ENCODE measurements around the gene FCRLB. TPM values are rescaled to one million over a fixed set of nuclear protein-coding genes. Genes with fewer than 3 reads are reported as not detected.

Gene FCRLB
- total and polyA plus RNA-seq, 2 experiments from 2014 or later, result 0.37 to 0.56 TPM

DNA sequence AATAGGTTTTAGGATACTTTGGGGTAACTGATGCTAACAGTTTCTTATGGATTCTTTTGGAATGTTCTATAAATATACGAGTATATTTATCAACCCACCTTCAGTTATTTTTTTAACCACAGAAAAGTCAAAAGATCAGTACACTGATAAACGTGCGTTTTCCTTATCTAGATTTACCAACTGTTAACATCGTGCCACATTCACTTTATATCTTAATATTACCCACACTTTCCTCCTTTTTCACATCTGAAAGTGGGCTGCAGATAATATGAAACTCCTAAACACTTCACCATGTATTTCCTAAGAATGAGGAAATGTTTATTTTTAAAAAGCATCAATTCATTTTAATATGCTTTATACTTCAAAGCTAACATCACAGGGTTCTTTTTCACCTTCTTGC lies 52.4 kb downstream of the FCRLB start (continued):
- TF ChIP-seq POLR2AphosphoS5 (IDR thresholded peaks at IDR 0.05; ENCODE audit: low read depth), result no peak
- no peak for TF ChIP-seq JUNB (IDR thresholded peaks at IDR 0.05; ENCODE audit: unreplicated experiment)
- no peak for TF ChIP-seq ZNF114 (CRISPR knock-in tag; IDR thresholded peaks at IDR 0.05)

DNA sequence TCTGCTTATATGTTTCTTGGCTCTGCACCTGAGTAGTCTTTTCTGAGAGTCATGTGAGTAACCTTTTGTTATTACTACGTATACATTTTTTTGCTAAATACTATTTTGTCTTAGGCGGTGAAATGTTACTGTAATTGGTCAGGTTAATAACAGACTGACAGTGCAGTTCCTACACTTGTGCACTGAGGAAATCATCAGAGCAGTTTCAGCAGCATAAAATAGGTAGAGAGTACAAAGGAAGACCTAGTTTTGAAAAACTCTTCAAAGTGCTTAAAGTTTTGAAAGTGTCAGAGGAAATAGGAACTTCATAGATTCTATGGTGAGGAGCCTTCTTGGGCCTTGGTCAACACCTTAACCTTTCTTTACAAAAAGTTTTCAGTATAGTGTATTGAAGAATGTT lies 55.9 kb downstream of the FCRLB start:
- no peaks in the 10 kb centered on the region for H3K9me3 Mint-ChIP-seq

More for the DNA sequence above, 55.9 kb downstream of the FCRLB start:
- H3K4me2 ChIP-seq, result no peak overlapping the region
- no peak for TF ChIP-seq EZH2 (IDR thresholded peaks at IDR 0.05; ENCODE audit: low read depth, unreplicated experiment)
- no peak for TF ChIP-seq NANOG (IDR thresholded peaks at IDR 0.05; ENCODE audit: borderline replicate concordance)
- TF ChIP-seq, protein P1, sequence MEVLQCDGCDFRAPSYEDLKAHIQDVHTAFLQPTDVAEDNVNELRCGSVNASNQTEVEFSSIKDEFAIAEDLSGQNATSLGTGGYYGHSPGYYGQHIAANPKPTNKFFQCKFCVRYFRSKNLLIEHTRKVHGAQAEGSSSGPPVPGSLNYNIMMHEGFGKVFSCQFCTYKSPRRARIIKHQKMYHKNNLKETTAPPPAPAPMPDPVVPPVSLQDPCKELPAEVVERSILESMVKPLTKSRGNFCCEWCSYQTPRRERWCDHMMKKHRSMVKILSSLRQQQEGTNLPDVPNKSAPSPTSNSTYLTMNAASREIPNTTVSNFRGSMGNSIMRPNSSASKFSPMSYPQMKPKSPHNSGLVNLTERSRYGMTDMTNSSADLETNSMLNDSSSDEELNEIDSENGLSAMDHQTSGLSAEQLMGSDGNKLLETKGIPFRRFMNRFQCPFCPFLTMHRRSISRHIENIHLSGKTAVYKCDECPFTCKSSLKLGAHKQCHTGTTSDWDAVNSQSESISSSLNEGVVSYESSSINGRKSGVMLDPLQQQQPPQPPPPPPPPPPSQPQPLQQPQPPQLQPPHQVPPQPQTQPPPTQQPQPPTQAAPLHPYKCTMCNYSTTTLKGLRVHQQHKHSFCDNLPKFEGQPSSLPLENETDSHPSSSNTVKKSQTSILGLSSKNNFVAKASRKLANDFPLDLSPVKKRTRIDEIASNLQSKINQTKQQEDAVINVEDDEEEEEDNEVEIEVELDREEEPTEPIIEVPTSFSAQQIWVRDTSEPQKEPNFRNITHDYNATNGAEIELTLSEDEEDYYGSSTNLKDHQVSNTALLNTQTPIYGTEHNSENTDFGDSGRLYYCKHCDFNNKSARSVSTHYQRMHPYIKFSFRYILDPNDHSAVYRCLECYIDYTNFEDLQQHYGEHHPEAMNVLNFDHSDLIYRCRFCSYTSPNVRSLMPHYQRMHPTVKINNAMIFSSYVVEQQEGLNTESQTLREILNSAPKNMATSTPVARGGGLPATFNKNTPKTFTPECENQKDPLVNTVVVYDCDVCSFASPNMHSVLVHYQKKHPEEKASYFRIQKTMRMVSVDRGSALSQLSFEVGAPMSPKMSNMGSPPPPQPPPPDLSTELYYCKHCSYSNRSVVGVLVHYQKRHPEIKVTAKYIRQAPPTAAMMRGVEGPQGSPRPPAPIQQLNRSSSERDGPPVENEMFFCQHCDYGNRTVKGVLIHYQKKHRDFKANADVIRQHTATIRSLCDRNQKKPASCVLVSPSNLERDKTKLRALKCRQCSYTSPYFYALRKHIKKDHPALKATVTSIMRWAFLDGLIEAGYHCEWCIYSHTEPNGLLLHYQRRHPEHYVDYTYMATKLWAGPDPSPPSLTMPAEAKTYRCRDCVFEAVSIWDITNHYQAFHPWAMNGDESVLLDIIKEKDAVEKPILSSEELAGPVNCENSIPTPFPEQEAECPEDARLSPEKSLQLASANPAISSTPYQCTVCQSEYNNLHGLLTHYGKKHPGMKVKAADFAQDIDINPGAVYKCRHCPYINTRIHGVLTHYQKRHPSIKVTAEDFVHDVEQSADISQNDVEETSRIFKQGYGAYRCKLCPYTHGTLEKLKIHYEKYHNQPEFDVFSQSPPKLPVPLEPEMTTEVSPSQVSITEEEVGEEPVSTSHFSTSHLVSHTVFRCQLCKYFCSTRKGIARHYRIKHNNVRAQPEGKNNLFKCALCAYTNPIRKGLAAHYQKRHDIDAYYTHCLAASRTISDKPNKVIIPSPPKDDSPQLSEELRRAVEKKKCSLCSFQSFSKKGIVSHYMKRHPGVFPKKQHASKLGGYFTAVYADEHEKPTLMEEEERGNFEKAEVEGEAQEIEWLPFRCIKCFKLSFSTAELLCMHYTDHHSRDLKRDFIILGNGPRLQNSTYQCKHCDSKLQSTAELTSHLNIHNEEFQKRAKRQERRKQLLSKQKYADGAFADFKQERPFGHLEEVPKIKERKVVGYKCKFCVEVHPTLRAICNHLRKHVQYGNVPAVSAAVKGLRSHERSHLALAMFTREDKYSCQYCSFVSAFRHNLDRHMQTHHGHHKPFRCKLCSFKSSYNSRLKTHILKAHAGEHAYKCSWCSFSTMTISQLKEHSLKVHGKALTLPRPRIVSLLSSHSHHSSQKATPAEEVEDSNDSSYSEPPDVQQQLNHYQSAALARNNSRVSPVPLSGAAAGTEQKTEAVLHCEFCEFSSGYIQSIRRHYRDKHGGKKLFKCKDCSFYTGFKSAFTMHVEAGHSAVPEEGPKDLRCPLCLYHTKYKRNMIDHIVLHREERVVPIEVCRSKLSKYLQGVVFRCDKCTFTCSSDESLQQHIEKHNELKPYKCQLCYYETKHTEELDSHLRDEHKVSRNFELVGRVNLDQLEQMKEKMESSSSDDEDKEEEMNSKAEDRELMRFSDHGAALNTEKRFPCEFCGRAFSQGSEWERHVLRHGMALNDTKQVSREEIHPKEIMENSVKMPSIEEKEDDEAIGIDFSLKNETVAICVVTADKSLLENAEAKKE (CRISPR knock-in tag; IDR thresholded peaks at IDR 0.05), result no peak
- TF ChIP-seq CREB1 (CRISPR knock-in tag; IDR thresholded peaks at IDR 0.05; ENCODE audit: low read depth), result no peak
- TF ChIP-seq ZNF331 (CRISPR knock-in tag; IDR thresholded peaks at IDR 0.05; ENCODE audit: low read depth), result no peak
- Mint-ChIP-seq H3K36me3 (ENCODE audit: low read depth) (no peaks in the 10 kb centered on the region), H3K27ac (no peak overlapping the region), H3K27me3 (ENCODE audit: insufficient read depth, low read depth, poor library complexity) (no peaks in the 10 kb centered on the region), H3K4me3 (no peak overlapping the region), H3K4me1 (no peaks in the 10 kb centered on the region)
- H3F3A ChIP-seq (replicated peaks; ENCODE audit: low read depth), result no peaks in the 10 kb centered on the region
- H3K36me3 ChIP-seq (ENCODE audit: insufficient read depth), result no peaks in the 10 kb centered on the region
- no peak for DNase-seq (ENCODE audit: low spot score)
- no peaks in the 10 kb centered on the region for H3K27me3 ChIP-seq (ENCODE audit: insufficient read depth)
- no peak overlapping the region for H3K4me3 ChIP-seq
- H3K9me2 ChIP-seq (ENCODE audit: insufficient read depth), result no peaks in the 10 kb centered on the region
- H3K79me2 ChIP-seq (replicated peaks; ENCODE audit: insufficient read depth), result peaks cover 17% of the 10 kb centered on the region
- no peaks in the 10 kb centered on the region for H3K4me1 ChIP-seq (ENCODE audit: insufficient read depth)
- 0 out of 2 replicates have a peak, but pooled peaks cover 12% of the 10 kb centered on the region for H4K20me1 ChIP-seq (replicated peaks; ENCODE audit: insufficient read depth)
- H3K27ac ChIP-seq (ENCODE audit: low read depth), result no peak overlapping the region
- no peak overlapping the region for H2AFZ ChIP-seq
- no peak for ATAC-seq

Small RNAs within 50 kb of the gene (small RNA-seq; reads per million reads assigned to genes)
- gene RF00019 (ENCODE audit: low replicate concordance), result not detected
- not detected for gene RN7SL466P (ENCODE audit: low replicate concordance)

Other genes starting within 250 kb of the FCRLB start
- 1.3 TPM in 1 of 2 replicates, not detected in the other for gene FCGR2A, start 216.1 kb upstream of the FCRLB start, total RNA-seq (2014; rRNA removed; shearing (Covaris generic))
- gene FCGR2A, start 216.1 kb upstream of the FCRLB start, polyA plus RNA-seq (2016; fragmentation: Nextera tagmentation; extraction: Ambion mirVana), result 0.08 and 0.38 TPM in 2 replicates
- not detected in 2 replicates for gene HSPA6, start 197.0 kb upstream of the FCRLB start, total RNA-seq (2014; rRNA removed; shearing (Covaris generic))
- gene HSPA6, start 197.0 kb upstream of the FCRLB start, polyA plus RNA-seq (2016; fragmentation: Nextera tagmentation; extraction: Ambion mirVana), result 0.09 TPM in 1 of 2 replicates, not detected in the other
- gene FCGR3A, start 171.7 kb upstream of the FCRLB start, total RNA-seq (2014; rRNA removed; shearing (Covaris generic)), result not detected in 2 replicates
- gene FCGR3A, start 171.7 kb upstream of the FCRLB start, polyA plus RNA-seq (2016; fragmentation: Nextera tagmentation; extraction: Ambion mirVana), result 0.10 TPM in 1 of 2 replicates, not detected in the other
- gene FCGR3B, start 90.4 kb upstream of the FCRLB start, total RNA-seq (2014; rRNA removed; shearing (Covaris generic)), result not detected in 2 replicates
- gene FCGR3B, start 90.4 kb upstream of the FCRLB start, polyA plus RNA-seq (2016; fragmentation: Nextera tagmentation; extraction: Ambion mirVana), result not detected in 2 replicates
- gene FCGR2B, start 58.4 kb upstream of the FCRLB start, total RNA-seq (2014; rRNA removed; shearing (Covaris generic)), result not detected in 2 replicates
- not detected in 2 replicates for gene FCGR2B, start 58.4 kb upstream of the FCRLB start, polyA plus RNA-seq (2016; fragmentation: Nextera tagmentation; extraction: Ambion mirVana)
- gene FCRLA, start 14.3 kb upstream of the FCRLB start, total RNA-seq (2014; rRNA removed; shearing (Covaris generic)), result not detected in 2 replicates
- 0.24 and 0.50 TPM in 2 replicates for gene FCRLA, start 14.3 kb upstream of the FCRLB start, polyA plus RNA-seq (2016; fragmentation: Nextera tagmentation; extraction: Ambion mirVana)
- gene DUSP12, start 28.2 kb downstream of the FCRLB start, total RNA-seq (2014; rRNA removed; shearing (Covaris generic)), result 37.0 and 37.2 TPM in 2 replicates
- gene DUSP12, start 28.2 kb downstream of the FCRLB start, polyA plus RNA-seq (2016; fragmentation: Nextera tagmentation; extraction: Ambion mirVana), result 26.9 and 28.4 TPM in 2 replicates
- gene ATF6, start 44.8 kb downstream of the FCRLB start, total RNA-seq (2014; rRNA removed; shearing (Covaris generic)), result 9.7 and 13.5 TPM in 2 replicates
- 4.0 and 5.0 TPM in 2 replicates for gene ATF6, start 44.8 kb downstream of the FCRLB start, polyA plus RNA-seq (2016; fragmentation: Nextera tagmentation; extraction: Ambion mirVana)

Data from GM23338 (cell line).